ENCODE data around the gene SIM1. TPM values are rescaled to one million over a fixed set of nuclear protein-coding genes. Genes with fewer than 3 reads are reported as not detected.

The SIM1 gene
- total RNA-seq, 1 donor from 2014 or later, result not detected

DNA sequence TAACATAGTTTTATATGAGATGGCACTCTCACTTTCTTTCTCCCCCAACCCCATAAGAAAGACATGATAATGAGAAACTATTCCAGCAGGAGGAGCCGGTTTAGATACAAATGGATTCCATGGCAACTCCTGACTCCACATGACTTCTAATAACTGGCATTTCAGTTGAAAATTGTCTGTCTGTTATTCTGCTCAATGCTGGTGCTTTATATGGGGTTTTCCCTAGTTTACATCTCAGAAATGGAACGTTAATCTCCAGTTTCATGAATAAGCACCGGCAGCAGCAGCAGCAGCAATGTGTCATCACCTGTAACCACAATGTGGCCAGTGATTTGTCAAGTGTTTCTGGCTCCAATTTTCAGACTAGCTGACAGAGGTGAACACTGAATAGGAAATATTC lies 8.0 kb upstream of the SIM1 start:
- DNase-seq, result no peak

DNA sequence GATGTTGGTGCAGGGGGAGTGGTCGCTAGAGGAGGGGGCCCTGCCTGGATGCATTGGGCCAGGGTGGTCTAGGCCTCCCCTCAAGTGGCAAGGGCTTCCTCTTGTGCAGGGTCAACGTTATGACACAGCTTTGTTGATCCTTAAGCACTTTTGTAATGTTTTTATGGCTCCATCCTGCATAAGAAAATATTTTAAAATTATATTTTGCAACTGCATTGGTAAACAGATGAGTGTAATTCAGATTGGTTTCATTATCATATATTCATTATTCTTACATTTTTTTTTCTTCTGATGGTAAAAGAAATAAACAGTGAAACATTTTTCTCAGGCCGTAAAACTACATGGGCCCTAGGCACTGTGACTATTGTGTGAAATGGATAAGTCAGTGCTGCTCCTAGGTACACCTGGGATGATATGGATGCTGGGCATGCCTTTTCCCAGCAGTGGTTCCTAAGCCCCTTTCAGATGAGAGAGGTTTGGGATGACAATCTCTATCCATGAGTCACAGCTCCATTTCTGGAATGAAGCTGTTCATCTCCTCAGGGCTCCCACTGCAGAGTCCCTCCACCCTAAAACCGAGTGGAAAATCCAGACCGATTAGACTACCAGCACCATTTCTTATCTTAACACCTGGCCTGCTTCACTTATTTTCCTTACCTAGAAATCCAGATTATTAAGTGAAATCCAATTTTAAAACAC lies 5.8 kb upstream of the SIM1 start:
- DNase-seq, result no peak

DNA sequence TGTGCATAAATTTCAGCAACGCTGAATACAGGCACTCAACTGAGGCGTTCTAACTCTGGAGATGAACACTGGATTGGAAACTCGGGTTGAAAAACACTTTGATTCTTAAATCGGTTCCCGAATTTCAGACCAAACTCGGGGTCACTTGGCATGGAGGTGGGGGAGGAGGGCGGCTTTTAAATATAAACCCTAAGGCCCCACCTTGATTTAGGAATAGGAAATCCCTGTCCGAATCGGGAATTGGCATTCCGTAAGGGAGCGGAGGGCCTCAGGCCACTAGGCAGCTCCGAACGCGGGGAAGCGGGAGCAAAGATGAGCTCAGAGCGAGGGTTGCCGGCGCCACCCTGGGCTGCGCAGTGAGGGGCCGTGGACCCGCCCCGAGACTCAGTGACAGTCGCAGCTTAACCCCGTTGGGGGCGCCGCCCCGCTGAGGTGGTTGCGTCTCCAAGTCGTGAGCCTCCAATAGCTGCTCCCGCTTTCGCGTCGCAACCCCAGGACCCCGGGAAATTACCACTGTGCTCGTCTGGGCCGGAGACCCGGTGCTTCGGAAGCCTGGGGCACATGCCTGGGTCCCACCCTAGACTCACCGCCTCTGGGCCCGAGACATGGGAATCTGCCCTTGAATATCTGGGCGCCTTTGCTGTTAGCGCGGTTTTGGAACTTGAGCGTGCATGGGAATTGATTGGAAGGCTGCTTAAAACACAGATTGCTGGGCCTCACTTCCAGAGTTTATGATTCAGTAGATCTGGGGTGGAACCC lies 4.6 kb upstream of the SIM1 start:
- no peak for DNase-seq

DNA sequence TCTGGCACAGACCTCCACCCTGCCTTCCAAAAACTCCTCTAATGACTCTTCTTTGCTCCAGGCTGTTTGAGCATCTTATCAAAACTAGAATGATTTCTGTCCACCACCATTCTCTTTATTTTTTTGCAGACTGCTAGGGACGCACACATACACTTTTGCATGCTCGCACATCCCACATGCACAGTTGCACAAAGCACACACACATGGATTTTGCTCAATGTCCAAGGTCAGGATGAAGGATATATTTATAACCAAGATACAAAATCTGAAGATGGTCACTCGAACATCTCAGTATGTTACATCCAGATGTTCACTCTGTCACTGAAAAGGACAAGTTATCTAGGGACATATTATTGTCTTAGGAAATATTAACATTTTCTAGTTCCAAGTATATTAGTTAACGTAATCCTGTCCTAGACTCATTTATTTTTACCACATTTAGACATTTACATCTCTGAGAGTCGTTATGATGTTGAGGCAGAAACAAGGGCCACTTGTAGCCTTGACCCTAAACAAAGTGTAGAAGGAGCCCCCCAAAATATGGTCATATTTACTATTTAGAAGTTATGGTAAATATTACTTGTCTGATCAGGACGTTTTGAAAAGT lies 3.4 kb upstream of the SIM1 start:
- no peak for DNase-seq

DNA sequence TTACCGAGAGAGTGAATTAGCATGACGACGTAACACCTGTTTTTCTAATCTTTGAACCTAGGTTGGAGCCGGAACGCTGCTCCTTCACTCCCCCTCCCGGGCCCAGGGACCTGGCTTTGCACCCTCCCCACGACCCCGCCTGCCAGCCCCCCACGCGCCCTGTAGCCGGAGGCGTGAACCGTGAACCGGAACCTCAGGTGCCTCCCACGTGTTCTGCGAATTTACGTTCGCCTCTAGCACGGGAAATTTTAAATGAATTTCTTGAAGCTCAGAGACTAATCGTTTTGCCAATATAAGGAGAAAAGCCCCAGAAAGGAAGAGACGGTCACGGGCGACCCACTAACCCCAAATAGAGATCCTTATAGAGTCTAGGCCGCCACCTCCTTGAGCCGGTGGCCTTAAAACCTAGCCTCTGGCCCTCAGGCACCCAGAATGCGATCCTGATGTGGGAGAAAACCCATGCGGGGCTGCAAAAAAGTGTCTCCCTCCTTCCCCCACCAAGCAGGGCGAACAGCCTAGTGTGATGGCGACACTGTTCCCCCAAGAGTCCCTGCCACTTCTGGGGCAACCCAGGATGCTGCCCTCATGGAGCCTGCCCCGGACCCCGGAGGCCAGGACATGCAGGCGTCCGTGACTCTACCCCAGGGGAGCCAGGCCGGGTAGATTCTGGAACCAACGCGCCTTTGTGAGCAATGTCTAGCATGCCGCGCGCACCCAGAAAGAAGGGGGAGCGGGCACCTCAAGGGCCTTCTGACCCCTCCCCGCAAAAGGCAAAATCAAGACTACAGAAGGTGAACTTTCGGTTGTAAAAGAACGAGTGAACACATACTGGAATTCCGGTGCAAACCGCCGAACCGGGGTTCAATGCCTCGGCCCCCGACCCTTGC lies 2.7 kb upstream of the SIM1 start:
- no peak for DNase-seq

DNA sequence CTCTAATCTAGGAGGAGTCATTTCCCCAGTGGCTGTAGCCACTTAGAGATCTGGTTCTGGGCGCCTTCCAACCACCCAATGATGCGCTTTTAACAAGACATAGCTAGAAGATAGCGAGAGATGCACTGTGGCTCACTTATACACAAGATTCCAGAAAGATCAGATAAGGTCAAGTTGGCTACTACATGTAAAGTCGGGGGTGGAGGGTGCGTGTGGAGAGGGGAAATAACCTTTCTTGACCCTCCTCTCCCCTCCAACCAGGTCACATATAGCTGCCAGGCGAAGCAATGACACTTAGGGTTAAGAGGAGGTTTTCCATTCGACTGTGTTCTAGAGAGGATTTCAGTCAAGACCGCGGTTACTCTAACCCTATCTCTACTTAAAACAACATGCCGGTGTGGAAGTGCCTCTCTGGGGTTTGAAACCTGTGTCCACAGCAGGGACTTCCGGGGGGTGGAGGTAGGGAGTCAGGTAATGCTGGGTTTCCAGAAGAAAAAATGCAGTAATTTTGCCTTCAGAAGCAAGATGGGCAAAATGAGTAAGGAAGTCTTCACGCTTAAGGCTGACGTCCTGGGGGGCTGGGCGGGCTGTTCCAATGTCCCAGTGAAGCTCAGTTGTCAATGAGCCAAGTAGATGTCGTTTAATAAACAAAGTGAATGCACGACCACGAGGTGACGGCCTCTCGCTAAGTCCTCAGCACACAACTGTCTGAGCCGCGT lies 1.8 kb upstream of the SIM1 start:
- DNase-seq, result no peak

DNA sequence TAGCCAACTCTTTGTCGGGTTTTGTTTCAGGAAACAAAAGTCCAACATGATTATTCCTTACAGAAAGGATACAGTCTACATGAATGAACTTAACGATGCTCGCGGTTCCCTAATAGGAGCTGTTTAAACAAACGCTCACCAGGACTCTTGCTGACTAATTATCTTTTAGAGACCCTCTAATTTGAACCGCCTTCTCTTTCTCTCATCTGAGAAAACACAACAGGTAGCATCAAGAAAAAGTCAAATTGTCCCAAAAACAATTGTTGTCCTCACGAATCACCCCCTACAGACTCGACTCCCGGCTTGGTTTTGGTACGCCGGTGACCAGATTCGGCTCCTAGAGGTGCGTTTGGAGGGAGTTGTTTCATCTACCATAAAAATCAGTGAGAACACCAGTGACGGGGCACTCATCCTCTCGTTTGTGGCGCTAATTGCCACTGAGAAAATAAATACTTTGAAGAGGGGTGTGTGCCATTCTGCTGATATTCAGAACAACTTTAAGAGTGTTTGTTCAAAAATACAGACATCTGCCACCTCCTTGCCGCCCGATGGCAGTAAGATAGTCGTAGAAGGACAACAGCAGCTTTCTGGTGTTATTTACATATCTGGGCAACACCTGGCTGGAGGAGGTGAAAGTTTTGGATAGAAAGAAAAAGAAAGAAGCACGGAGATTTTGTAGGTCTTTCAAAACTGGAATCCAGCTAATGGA lies 1.1 kb upstream of the SIM1 start:
- no peak for DNase-seq

DNA sequence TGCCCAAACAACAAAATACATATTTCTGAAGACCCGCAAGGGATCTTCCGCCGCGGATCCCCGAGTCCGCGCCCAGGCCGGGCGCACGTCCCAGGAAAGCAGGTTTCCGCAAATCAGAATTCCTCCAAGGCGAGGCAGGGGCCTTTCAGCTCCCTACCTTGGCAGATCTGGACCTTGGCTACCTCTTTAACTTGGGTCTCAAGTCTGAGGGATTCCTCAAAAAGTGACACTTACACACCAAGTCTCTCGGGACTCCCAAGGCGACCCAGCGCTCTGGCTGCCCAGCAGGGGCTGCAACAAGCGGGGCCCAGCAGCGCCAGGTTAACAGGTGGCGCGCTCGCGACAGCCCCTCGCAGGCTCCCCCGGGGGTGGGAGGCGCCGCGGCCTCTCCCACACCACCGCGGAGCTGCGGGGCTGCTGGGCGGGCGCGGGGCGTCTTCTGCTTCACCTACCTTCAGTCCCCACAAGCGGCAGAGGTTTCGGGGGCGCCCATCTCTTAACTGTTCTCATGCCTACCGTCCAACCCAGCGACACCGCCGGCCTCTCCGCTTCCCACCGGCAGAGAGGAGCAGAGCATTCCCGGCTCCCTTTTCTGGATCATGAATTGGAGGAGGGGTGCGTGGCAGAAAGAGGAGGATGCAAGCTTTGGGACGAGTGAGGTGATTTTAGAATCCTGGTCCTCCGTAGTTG lies 414 bp downstream of the SIM1 start:
- no peak for DNase-seq

DNA sequence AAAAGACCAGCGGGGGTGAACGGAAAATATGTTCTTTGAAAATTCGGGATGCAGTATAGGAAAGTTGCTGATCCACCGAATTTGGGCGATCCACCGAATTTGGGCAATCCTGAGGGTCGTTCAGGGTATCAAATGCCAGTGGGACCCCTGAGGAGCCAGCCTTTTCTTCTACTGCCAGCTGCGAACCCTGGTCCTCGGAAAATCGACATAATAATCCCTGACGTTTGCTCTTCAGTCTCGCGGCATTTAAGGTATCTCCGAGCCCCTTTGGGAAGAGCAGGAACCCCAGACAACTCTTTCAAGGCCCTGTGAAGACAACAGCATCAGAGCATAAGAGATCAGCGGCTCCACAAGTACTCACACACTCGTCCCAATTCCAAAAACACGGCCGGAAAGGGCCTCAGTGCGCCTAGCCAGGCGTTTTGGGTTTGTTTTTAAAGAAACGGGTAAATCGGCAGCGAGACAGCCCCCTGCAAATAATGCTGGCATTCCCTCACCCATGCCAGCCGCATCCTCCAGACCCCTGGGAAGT lies 1.0 kb downstream of the SIM1 start:
- DNase-seq, result no peak

DNA sequence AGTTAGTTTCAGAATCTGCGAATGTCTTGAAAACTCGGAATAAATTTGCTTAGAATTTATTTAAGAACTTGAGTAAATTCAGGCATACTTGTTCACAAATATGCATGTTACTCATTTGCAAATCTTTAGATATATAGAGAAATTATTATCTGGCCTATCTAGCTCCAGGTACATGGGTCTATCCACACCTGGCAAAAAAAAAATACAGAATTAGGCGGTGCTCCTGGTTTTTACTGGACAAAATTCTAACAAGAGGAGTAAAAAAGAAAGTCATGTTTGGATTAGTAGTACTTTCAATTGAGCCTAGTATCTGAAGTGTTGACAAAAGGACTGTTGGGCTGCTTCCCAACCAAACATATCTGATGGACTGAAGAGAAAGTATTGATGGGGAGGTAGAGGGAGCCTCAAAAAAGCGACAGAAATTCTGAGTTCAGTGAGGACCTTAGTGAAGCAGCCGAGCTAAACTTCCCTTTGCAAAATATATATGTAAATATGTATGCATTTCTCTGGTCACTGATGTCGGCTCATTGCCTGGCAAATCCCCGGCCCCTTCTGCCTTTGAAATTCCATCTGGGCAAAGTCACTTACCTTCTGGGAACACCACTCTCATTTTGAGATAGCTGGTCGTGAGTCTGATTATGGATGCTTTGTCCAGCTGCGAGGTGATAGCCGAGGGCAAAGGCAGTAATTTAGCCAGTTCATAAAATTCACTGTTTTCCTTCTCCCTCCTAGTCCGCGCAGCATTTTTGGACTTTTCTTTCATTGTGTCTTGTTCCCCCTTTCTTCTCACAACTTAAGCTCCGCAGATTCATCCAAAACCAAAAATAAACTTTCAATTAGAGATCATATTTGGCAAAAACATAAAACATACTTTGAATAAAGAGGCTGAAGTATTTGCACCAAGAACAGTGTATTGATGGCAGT lies 1.8 kb downstream of the SIM1 start:
- DNase-seq, result no peak

DNA sequence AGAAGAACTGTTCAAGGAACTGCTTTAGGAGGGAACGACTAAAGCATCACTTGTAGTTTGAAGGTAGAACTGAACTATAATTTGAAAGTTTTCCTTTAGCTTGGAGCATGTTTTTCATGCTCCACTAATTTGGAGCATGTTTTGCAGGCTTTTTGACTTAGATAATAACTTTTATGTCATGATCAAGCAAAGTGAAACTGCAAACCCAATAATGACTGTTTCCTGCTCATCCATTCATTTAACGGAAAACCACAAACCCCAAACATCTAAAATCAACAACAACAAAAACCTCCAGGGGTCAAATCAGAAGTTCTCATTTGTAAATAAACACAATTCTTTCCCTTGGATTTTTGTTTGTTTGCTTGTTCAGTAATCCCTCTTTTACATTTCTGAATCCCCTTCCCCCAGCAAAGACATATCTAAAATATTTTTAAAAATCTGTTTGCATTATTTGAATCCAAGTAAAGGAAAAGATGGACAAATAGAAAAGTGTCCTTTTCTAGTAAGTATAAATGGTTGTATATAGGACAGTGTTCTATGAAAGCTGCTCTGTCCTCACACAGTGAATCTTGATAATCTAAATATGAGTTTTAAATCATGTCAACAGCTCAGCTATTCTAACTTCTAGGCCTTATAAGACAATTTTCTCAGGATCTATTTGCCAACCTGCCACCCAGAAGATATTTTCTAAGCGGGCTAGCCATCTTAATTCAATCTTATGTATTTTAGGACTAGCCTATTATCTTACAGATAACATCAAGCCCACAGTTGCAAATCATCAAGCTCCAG lies 2.6 kb downstream of the SIM1 start:
- no peak for DNase-seq

DNA sequence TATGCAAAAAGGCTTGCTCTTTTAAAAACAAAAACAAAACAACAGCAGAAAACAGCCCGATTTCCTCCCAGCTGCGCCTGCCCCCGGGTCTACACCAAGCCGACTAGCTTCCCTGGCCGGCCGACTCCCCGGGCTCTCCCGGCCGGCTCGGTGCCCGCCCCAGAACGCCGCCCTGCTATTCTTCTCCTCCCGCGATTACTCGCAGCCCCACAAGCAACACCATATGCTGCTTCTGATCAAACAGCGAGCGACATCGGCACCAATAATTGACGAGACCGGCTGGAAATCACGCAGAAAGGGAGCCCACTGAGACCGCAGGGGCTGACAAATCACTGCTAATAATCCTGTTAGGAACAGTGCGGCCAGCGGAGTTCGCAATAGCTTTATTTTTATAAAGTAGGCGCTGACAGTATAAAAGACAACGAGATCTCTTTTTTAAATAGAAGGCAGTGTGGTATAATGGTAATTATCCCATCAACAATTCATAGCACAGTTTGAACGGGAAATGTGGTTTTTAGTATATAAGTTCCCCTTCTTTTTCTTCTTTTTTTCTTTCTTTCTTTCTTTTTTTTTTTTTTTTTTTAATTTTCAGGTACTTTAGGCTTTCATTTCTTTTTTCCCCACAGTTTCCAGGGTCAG lies 3.3 kb downstream of the SIM1 start:
- no peak for DNase-seq

DNA sequence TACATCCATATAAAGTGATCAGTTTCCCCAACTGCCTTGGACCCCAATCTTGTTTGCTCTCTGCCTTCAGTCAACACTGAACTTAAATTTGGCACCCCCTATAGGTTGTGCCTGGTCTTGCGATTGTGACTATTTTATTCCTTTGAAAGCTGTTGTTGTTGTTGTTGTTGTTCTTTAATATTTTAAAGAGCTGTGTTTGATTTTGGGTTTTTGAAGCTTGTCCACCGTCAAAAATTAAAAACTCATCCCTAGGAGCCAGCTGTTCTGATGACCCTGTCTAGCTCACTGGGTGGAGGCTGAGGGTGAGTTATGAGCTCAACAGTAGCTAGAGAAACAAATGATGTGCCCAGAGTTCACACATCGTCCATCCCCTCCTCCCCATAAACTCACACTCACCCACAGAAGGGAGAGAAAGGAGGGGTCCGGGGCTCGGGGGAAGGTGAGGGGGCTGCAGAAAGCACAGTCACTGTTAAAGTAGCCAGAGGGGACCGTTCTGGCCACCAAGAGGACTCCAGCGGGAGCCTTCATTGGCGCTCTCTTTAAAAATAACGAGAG lies 4.0 kb downstream of the SIM1 start:
- DNase-seq, result no peak

DNA sequence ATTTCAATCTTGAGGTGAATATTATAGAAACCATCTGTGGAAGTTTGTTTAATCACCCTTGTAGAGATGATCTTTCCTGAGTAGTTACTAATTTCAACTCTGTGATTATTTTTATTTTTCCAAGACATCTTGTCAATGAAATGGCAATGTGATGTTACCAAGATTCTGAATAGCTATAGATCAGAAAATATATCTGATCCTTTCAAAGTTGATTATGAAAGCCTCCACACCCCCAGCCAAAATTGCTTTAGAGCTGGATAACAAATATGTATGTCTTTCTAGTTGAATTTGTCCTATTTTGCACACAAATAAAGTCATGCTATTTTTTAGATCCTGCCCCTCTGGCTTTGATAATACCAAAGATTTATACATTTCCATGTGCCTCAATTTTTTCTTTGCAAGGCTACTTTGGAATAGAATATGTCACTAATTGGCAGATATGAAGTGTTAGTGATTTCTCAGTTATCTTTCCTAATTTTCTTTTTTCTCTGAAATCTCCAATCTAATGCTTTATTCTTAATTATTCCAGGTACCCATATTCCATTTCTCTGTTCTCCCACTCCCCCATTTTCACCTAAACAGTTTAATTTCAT lies 5.0 kb downstream of the SIM1 start:
- no peak for DNase-seq

DNA sequence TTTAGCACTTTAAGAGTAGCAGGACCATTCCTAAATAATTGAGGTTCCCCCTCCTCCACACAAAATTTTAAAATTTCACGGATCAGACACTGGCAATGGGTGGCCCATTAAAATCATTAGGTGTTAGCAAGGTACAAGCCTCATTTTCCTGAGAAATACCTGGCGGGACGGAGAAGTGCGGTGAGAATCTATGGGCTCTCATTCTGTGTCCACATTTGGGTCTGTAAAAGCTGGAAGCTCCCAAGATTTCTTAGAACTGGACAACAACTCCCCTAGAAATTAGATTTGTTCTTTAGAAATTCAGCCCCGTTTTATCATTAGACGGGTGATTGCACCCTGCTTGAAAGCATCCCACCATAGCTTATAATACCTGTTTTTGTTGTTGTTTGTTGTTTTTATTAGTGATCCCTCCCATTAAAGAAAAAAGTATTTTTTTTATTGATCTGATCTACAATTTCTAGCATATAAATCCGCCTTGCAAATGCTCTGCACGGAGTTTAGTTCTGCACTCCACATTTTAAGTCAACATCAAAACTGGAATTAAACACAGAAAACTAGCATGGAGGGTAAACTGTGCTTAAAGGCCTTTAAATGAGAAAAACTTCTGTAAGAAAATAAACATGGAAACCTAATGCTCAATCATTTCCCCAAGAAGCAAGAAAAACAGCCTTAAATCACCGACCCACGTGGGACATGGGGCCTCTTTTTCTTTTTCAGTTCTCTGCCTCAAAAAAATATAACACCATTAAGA lies 5.7 kb downstream of the SIM1 start:
- no peak for DNase-seq

DNA sequence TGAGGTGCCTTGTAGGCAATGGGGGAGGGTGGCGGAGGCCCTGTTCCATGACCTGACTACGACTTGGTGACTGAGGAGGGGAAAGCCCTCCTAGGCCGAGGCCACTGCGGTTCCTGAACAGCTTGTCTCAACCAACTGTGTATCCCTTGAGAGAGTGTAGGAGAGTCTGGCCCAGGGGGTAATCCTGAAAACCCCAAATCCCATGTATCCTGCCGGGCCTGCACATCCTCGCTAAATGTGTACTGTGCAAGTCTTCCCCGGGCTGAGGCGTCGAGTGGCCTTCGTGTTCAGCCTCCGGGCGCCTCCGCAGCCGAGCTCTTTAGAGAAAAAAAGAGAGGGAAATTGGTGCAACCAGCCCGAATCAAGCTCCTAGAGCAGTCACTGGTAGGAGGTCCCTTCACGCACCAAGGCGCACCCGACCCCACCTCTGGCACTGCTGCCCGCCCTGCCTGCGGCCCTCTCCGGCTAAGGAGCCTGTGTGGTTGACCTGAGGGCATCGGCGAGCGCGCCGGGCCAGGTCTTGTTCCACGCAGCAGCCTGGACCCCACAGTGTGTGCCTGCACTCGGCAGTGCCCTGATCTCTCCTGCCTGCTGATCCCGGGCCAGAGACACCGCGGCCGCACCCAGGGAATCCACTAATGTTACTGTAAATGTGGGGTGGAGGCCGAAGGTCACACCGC lies 7.3 kb downstream of the SIM1 start:
- no peak for DNase-seq

Data from occipital lobe (tissue), 2 donors.